ENCODE measurements around the gene TMSB15B. TPM values are rescaled to one million over a fixed set of nuclear protein-coding genes. Genes with fewer than 3 reads are reported as not detected.
"Not testable (repeated sequence)": the region's sequence is repeated elsewhere in the genome, so short reads cannot be mapped to it uniquely, and the experiment has no call there.

Gene TMSB15B
- total RNA-seq, 4 donors from 2014 or later: 0.83 to 3.4 (median 2.4) TPM

GRCh38 chrX:103927030-103927429 is 35.4 kb upstream of the TMSB15B start:
- no peak for TF ChIP-seq EP300 (IDR thresholded peaks at IDR 0.05)
- TF ChIP-seq, protein P1, sequence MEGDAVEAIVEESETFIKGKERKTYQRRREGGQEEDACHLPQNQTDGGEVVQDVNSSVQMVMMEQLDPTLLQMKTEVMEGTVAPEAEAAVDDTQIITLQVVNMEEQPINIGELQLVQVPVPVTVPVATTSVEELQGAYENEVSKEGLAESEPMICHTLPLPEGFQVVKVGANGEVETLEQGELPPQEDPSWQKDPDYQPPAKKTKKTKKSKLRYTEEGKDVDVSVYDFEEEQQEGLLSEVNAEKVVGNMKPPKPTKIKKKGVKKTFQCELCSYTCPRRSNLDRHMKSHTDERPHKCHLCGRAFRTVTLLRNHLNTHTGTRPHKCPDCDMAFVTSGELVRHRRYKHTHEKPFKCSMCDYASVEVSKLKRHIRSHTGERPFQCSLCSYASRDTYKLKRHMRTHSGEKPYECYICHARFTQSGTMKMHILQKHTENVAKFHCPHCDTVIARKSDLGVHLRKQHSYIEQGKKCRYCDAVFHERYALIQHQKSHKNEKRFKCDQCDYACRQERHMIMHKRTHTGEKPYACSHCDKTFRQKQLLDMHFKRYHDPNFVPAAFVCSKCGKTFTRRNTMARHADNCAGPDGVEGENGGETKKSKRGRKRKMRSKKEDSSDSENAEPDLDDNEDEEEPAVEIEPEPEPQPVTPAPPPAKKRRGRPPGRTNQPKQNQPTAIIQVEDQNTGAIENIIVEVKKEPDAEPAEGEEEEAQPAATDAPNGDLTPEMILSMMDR (IDR thresholded peaks at IDR 0.05): no peak
- TF ChIP-seq POLR2A (IDR thresholded peaks at IDR 0.05): no peak
- TF ChIP-seq POLR2AphosphoS5 (IDR thresholded peaks at IDR 0.05): no peak

DNA sequence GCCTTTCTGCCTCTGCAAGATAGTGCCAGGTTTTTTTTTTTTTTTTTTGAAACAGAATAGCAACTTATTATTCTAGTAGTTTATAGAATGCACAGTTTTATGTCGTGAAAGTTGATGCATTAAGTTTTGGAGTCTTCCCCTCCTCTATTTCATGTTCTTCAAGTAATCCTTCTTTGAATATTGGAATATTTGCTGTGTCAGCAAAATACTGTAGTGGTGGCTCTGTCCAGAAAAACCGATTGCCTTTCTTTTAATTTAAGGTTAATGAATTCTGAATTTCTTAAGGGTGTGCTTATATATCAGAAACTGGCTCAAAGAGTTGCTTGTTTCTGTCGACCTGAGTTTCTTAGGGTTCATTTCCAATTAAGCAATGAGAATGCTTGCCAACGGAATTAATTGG is 34.8 kb upstream of the TMSB15B start:
- Histone ChIP-seq H3K9me3 (no peaks in the 10 kb centered on the region), H3K27ac (no peak overlapping the region), H3K36me3 (no peaks in the 10 kb centered on the region), H3K27me3 (no peaks in the 10 kb centered on the region), H3K4me3 (no peak overlapping the region), H3K4me1 (no peaks in the 10 kb centered on the region)
- TF ChIP-seq, protein P1 (IDR thresholded peaks at IDR 0.05): no peak
- TF ChIP-seq EP300 (IDR thresholded peaks at IDR 0.05): no peak
- no peak for TF ChIP-seq POLR2AphosphoS5 (IDR thresholded peaks at IDR 0.05)
- no peak for TF ChIP-seq POLR2A (IDR thresholded peaks at IDR 0.05)
- 43% methylated on average over 4 of the region's 4 CpGs for WGBS
- no peak for DNase-seq (ENCODE audit: low spot score in 2 of 2)

More at GRCh38 chrX:103927030-103927429, 35.4 kb upstream of the TMSB15B start:
- Histone ChIP-seq H3K27me3 (no peaks in the 10 kb centered on the region), H3K4me1 (no peaks in the 10 kb centered on the region), H3K27ac (no peak overlapping the region), H3K9me3 (no peaks in the 10 kb centered on the region), H3K36me3 (no peaks in the 10 kb centered on the region), H3K4me3 (no peak overlapping the region)
- 71% methylated on average over 4 of the region's 4 CpGs for WGBS
- no peak for DNase-seq (ENCODE audit: low spot score in 2 of 2)

DNA sequence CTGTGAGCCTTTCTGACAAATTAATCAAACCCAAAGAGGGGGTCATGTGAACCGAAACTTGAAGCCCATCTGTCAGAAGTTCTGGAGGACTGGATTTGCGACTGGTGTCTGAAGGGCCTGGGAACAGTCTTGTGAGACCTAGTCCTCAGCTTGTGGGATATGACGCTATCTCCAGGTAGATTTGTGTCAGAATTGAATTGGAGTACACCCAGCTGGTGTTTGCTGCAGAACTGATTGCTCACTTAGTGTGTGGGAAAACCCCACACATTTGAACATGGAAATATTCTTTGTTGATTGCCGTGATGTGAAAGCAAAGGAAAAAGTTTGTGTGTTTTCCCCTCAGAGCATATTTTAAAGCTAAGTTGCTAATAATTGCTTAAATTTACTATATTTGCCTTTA is 30.3 kb upstream of the TMSB15B start:
- no peak overlapping the region for H3K27ac ChIP-seq
- H3K4me1 ChIP-seq: no peaks in the 10 kb centered on the region
- TF ChIP-seq EP300 (IDR thresholded peaks at IDR 0.05): no peak
- TF ChIP-seq POLR2A (IDR thresholded peaks at IDR 0.05): no peak
- TF ChIP-seq, protein P1 (IDR thresholded peaks at IDR 0.05): no peak
- TF ChIP-seq POLR2AphosphoS5 (IDR thresholded peaks at IDR 0.05): no peak
- DNase-seq (ENCODE audit: low spot score in 2 of 2): no peak
- no peaks in the 10 kb centered on the region for H3K36me3 ChIP-seq
- H3K9me3 ChIP-seq: no peaks in the 10 kb centered on the region
- H3K4me3 ChIP-seq: no peak overlapping the region
- H3K27me3 ChIP-seq: no peaks in the 10 kb centered on the region
- 63% methylated on average over 4 of the region's 4 CpGs for WGBS

DNA sequence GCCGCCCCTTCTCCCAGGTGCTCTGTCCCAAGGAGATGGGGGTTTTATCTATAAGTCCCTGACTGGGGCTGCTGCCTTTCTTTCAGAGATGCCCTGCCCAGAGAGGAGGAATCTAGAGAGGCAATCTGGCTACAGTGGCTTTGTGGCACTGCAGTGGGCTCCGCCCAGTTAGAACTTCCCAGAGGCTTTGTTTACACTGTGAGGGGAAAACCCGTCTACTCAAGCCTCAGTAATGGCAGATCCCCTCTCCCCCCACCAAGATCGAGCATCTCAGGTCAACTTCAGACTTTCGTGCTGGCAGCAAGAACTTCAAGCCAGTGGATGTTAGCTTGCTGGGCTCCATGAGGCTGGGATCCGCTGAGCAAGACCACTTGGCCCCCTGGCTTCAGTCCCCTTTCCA is 22.2 kb upstream of the TMSB15B start:
- DNase-seq (ENCODE audit: low spot score in 2 of 2); H3K27me3 ChIP-seq; H3K4me1 ChIP-seq; H3K4me3 ChIP-seq; H3K36me3 ChIP-seq; H3K9me3 ChIP-seq; H3K27ac ChIP-seq: not testable (repeated sequence)
- WGBS: 68% methylated on average over 5 of the region's 6 CpGs

GRCh38 chrX:103941201-103941975 is 21.0 kb upstream of the TMSB15B start:
- TF ChIP-seq POLR2A (IDR thresholded peaks at IDR 0.05): no peak
- TF ChIP-seq, protein P1 (IDR thresholded peaks at IDR 0.05): peak; percentile 22 to 23
- H3K4me3 ChIP-seq: no peak overlapping the region
- 23% methylated on average over 3 of the region's 3 CpGs for WGBS
- no peaks in the 10 kb centered on the region for H3K4me1 ChIP-seq
- no peak for DNase-seq (ENCODE audit: low spot score in 2 of 2)
- no peaks in the 10 kb centered on the region for H3K9me3 ChIP-seq
- no peaks in the 10 kb centered on the region for H3K36me3 ChIP-seq
- H3K27ac ChIP-seq: no peak overlapping the region
- H3K27me3 ChIP-seq: no peaks in the 10 kb centered on the region

DNA sequence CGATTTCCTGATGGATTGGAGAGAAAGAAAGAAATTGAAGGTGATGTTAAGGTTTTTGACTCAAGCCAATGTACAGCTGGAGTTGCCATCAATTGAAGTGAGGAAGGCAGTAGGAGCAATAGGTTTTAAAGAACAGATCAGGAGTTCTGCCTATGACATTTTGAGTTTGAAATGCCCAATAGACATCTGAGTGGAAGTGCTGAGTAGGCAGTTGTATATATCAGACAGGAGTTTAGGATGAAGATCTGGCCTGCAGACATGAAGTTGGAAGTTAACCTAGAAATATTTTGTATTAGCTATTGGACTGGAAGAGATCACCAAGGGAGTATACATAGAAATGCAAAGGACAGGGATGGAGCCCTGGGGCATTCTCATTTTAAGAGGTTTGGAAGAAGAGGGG is 12.9 kb upstream of the TMSB15B start:
- no peaks in the 10 kb centered on the region for H3K36me3 ChIP-seq
- WGBS: 47% methylated on average over 1 of the region's 1 CpG

More for the DNA sequence above, 12.9 kb upstream of the TMSB15B start:
- no peak overlapping the region for H3K27ac ChIP-seq
- TF ChIP-seq POLR2AphosphoS5 (IDR thresholded peaks at IDR 0.05) (no peak), POLR2A (IDR thresholded peaks at IDR 0.05) (no peak), EP300 (IDR thresholded peaks at IDR 0.05) (no peak)
- TF ChIP-seq, protein P1 (IDR thresholded peaks at IDR 0.05): no peak
- no peak overlapping the region for H3K4me3 ChIP-seq
- no peaks in the 10 kb centered on the region for H3K4me1 ChIP-seq
- no peak for DNase-seq (ENCODE audit: low spot score in 2 of 2)
- no peaks in the 10 kb centered on the region for H3K9me3 ChIP-seq
- no peaks in the 10 kb centered on the region for H3K27me3 ChIP-seq

Data from suprapubic skin (tissue), 4 donors.